HepG2 (cell line): ENCODE measurements around the gene ATOSB.

Source experiments
- ERF ChIP-seq: IDR thresholded peaks from 2 replicates; pipeline ENCODE4 v1.6.1; 2018; ENCODE audit warnings: missing biosample characterization, missing genetic modification reagents
- MAX ChIP-seq: IDR thresholded peaks from 2 replicates; pipeline ENCODE4 v1.6.1; 2012; ENCODE audit warnings: inconsistent platforms
- ZNF431 ChIP-seq: sonication (generic); formaldehyde crosslinking; IDR thresholded peaks from 2 replicates; pipeline ENCODE4 v1.9.0; 2022; ENCODE audit warnings: missing genetic modification reagents, low read depth, mild to moderate bottlenecking, borderline replicate concordance
- ZNF644 ChIP-seq: IDR thresholded peaks from 2 replicates; pipeline ENCODE4 v1.6.1; 2016; ENCODE audit warnings: low read depth
- TF ChIP-seq, protein P1 (sequence below): sonication (generic); formaldehyde crosslinking; IDR thresholded peaks from 2 replicates; pipeline ENCODE4 v1.8.1; 2022; ENCODE audit warnings: low read depth, mild to moderate bottlenecking, missing genetic modification reagents
- TF ChIP-seq, protein P2 (sequence below): sonication (generic); formaldehyde crosslinking; IDR thresholded peaks from 2 replicates; pipeline ENCODE4 v1.4.0; 2020; ENCODE audit warnings: missing genetic modification reagents, borderline replicate concordance
- TF ChIP-seq, protein P3 (sequence below): sonication (generic); formaldehyde crosslinking; IDR thresholded peaks from 2 replicates; pipeline ENCODE4 v1.5.0; 2020; ENCODE audit warnings: mild to moderate bottlenecking, missing genetic modification reagents, moderate library complexity

GRCh38 chr9:35108946-35109575 is 6.6 kb downstream of the ATOSB start:
- no peak for TF ChIP-seq ZNF644 (CRISPR knock-in tag)
- no peak for TF ChIP-seq MAX
- TF ChIP-seq ZNF431 (CRISPR knock-in tag) = no peak
- no peak for TF ChIP-seq ERF
- TF ChIP-seq, protein P1, sequence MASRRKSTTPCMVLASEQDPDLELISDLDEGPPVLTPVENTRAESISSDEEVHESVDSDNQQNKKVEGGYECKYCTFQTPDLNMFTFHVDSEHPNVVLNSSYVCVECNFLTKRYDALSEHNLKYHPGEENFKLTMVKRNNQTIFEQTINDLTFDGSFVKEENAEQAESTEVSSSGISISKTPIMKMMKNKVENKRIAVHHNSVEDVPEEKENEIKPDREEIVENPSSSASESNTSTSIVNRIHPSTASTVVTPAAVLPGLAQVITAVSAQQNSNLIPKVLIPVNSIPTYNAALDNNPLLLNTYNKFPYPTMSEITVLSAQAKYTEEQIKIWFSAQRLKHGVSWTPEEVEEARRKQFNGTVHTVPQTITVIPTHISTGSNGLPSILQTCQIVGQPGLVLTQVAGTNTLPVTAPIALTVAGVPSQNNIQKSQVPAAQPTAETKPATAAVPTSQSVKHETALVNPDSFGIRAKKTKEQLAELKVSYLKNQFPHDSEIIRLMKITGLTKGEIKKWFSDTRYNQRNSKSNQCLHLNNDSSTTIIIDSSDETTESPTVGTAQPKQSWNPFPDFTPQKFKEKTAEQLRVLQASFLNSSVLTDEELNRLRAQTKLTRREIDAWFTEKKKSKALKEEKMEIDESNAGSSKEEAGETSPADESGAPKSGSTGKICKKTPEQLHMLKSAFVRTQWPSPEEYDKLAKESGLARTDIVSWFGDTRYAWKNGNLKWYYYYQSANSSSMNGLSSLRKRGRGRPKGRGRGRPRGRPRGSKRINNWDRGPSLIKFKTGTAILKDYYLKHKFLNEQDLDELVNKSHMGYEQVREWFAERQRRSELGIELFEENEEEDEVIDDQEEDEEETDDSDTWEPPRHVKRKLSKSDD (CRISPR knock-in tag) = no peak
- TF ChIP-seq, protein P2, sequence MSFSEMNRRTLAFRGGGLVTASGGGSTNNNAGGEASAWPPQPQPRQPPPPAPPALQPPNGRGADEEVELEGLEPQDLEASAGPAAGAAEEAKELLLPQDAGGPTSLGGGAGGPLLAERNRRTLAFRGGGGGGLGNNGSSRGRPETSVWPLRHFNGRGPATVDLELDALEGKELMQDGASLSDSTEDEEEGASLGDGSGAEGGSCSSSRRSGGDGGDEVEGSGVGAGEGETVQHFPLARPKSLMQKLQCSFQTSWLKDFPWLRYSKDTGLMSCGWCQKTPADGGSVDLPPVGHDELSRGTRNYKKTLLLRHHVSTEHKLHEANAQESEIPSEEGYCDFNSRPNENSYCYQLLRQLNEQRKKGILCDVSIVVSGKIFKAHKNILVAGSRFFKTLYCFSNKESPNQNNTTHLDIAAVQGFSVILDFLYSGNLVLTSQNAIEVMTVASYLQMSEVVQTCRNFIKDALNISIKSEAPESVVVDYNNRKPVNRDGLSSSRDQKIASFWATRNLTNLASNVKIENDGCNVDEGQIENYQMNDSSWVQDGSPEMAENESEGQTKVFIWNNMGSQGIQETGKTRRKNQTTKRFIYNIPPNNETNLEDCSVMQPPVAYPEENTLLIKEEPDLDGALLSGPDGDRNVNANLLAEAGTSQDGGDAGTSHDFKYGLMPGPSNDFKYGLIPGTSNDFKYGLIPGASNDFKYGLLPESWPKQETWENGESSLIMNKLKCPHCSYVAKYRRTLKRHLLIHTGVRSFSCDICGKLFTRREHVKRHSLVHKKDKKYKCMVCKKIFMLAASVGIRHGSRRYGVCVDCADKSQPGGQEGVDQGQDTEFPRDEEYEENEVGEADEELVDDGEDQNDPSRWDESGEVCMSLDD (CRISPR knock-in tag) = no peak
- TF ChIP-seq, protein P3, sequence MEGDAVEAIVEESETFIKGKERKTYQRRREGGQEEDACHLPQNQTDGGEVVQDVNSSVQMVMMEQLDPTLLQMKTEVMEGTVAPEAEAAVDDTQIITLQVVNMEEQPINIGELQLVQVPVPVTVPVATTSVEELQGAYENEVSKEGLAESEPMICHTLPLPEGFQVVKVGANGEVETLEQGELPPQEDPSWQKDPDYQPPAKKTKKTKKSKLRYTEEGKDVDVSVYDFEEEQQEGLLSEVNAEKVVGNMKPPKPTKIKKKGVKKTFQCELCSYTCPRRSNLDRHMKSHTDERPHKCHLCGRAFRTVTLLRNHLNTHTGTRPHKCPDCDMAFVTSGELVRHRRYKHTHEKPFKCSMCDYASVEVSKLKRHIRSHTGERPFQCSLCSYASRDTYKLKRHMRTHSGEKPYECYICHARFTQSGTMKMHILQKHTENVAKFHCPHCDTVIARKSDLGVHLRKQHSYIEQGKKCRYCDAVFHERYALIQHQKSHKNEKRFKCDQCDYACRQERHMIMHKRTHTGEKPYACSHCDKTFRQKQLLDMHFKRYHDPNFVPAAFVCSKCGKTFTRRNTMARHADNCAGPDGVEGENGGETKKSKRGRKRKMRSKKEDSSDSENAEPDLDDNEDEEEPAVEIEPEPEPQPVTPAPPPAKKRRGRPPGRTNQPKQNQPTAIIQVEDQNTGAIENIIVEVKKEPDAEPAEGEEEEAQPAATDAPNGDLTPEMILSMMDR (CRISPR knock-in tag) = no peak
